T follicular helper cell (primary cell): Measurements from ENCODE around the gene FFAR1.

Experiments
- DNase-seq: peaks from one replicate; pipeline ENCODE4 v3.0.0-alpha.2; 2020; ENCODE audit warnings: low read depth

FFAR1 gene

DNA sequence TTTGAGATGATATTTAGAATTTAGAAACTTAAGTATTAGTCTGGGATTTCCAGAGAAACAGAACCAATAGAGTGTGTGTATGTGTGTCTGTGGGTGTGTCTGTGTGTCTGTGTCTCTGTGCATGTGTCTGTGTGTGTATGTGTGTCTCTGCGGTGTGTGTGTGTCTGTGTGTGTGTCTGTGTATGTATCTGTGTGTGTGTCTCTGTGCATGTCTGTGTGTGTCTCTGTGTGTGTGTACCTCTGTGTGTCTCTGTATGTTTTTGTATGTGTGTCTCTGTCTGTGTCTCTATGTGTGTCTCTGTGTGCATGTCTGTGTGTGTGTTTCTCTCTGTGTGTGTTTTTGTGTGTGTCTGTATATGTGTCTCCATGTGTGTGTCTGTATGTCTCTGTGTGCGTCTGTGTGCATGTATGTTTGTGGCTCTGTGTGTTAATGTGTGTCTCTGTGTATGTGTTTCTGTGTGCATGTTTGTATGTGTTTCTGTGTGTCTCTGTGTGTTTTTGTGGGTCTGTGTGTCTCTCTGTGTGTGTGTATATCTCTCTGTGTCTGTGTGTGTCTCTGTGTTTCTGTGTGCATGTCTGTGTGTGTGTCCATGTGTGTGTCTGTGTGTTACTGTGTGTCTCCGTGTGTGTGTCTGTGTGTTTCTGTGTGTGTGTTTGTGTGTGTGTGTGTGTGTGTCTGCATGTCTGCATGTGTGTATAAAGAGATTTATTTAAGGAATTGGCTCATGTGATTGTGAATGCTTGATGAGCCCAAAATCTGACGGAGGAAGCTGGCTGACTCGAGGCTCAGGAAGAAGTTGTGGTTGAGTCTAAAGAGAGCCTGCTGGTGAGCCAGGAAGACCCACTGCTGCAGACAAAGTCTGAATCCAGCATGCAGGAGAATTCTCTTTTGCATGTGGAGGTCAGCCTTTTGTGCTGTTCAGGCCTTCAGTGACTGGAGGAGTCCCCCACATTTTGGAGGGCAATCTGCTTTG is 45.3 kb downstream of the FFAR1 start:
- DNase-seq, result no peak

DNA sequence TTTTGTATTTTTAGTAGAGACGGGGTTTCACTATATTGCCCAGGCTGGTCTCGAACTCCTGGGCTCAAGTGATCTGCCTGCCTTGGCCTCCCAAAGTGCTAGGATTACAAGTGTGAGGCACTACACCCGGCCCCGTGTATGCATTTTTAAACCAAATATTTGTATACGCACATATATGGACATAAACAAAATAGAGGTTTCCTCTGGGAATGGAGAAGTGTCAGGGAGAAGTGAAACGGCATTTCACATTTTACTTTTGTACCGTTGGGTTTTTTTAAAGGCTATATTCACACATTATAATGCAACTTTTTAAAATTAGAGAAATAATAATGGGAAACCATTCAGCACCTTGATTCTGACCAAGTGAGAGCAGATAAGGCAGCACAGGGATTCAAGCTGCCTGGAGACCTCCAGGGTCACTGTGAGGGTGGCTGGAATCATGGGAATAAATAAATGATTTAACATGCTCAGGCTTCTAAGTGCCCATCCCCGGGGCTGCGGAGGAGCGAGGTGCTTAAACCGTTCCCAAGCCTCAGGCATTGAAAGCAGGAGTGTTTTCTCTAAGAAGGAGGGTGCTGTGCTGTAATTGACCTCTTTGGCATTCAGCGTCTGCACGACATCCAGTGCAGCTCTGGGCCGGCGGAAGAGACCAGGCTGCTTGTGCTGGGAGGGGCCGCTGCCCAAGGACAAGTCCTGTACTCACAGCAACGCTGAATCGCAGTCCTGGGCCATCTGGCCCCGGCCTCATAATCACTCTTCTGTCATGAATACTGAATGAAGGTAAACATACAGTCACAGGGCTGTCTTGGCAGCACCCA is 47.9 kb downstream of the FFAR1 start:
- DNase-seq, result no peak

DNA sequence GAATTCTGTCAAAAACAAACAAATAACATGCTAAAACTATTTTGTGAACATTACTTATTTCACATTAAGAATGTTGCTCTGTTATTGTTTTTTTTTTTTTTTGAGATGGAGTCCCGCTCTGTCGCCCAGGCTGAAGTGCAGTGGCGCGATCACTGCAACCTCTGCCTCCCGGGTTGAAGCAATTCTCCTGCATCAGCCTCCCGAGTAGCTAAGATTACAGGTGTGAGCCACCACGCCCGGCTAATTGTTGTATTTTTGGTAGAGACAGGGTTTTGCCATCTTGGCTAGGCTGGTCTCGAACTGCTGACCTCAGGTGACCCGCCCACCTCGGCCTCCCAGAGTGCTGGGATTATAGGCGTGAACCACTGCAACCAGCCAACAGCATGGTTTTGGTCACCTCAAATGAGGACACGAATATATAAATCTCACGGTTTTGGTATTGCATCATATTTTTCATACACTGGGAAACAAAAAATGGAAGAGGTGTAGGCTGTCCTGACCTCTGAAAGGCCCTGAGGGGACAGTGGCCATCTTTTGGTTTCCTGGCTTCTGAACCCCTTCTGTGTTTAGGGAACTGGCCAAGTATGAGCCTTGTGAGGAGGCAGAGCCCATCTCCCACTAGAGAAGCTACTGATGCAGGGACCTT is 48.7 kb downstream of the FFAR1 start:
- DNase-seq, result no peak

DNA sequence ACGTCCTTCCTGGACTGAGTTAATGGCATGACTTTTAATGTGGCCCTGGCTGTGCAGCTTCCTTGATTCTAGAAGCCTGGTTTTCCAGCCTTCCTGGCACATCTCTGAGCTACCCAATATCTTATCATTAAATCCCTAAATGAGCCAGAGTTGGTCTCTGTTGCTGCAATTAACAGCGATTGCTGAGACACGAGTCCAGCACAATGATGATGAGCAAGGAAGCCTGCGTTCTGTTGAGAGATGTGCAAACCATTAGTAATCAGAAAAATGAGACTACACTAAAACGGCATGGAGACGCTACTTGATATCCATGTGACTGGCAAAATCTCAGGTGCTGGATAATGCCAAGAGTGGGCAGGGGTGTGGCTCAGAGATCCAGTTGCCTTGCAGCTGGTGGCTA is 49.4 kb downstream of the FFAR1 start:
- no peak for DNase-seq
